AML-193 (cell line): ENCODE results near the gene IFNW1.

Experiments used
- DNase-seq, 2 experiments: peaks; one replicate each; lab custom pipeline; 2025; lab: John Stamatoyannopoulos, UW

Gene IFNW1

GRCh38 chr9:21110708-21111576 lies 30.7 kb downstream of the IFNW1 start:
- DNase-seq = peak; percentile 70 to 77

GRCh38 chr9:21104787-21105186 lies 36.8 kb downstream of the IFNW1 start:
- peak; percentile 88 to 92 for DNase-seq

DNA sequence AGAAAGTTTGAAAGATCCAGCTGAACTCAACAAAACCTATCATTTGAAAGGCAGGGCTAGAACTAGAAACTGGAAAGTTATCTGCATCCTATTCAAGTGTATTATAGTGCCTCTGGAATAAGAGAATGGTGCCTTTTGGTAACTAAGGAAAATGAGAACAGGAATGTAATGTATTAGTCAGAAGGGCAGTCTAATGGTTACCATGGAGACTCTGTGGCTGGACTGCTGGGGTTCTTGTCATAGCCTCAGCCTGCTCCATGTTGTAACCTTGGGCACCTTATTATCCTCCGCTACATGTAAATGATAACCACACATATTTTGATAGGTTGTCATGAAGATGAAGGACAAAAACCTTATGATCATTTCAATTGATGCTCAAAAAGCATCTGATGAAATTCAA lies 39.3 kb downstream of the IFNW1 start:
- DNase-seq = no peak

DNA sequence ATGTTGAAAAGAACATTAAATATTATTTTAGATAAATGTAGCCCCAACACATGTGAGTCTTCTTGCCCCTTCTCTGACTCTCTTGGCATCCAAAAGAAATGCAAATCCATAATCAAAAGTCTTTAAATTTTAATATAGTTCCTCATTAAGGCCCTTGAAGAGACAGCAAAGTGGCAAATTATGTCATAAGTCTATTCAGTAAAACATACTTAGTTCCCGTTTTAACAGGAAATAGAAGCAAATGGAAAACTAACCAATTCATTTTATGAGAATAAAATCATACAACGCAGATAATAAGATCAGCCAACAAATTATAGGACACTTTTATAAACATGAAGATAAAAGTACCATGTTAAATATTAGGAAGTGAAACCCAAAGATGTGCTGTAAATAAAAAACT lies 43.8 kb downstream of the IFNW1 start:
- peak; percentile 64 to 76 for DNase-seq

DNA sequence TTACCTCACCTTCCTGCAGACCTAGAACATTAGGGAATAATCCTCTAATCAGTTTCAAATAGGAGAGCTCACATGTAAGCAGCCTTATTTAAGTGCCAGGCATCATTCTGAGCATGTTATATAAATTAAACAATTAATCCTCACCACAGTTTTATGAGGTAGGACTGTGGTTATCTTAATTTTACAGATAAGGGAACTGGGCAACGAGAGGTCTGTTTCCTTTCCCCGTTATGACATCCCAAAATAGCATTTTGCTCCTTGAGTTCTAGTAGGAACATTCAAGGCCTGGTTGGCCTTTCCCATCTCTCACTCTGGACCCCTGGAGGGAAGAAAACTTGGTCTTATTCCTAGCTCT lies 44.8 kb downstream of the IFNW1 start:
- DNase-seq = no peak

DNA sequence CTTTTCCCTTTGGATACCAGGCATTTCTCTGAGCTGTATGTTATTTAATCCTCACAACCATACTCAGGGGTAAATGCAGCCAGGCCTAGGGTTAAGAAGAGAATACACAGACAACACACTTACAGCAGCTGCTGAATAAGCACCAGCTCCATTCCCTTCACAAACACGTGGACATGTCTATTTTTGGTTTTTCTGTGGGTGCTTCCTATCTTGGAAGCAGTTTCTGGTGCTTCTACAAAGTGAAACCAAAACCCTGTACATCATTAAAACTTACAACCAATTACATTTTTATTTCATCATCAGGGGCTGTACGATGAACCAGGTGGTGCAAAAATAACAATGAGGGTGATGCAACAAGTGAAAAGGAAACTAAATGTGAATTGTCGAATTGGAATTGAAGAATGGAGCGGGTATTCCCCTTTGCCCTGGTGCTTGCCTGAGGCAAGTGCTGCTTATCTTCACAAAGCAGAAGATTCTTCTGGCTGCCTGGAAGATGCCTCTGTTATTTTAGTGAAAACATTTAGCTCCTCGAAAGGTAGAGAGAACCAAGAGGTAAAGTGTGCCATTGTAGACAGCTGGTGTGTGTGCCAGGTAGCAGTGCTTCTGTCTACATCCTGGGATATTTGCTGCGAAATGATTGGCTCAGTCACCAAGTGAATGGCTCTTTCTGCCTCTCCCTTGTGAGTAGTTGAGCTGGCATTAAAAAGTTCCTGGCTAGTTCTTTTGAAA lies 45.3 kb downstream of the IFNW1 start:
- peak; percentile 48 to 49 for DNase-seq

DNA sequence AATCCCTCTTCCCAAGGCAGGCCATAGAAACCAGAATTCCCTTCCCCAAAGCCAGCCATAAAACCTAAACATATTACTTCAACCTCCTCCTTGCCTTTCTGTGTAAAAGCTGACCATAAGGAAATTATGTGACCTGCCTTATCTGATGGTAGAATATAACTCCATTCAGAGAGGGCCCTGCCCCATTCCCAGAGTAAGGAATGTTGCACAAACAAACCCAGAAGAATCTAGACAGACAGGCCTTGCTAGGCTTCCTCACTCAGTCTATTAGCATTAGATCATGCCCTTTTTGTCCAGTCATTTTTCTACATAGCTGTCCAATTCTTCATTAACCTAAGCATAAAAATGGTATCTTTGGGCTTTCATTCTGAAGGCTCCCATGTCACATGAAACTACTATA lies 46.1 kb downstream of the IFNW1 start:
- no peak for DNase-seq
